Activated CD8-positive, alpha-beta memory T cell treated with anti-CD3 and anti-CD28 coated beads, Interleukin-2, amount 50 U/mL, for 48 hours (primary cell): ENCODE data around the gene GLOD4.
A peak's percentile ranks its signal among the peaks of the same experiment; 100 is the strongest.
"Not testable (repeated sequence)": the region's sequence is repeated elsewhere in the genome, so short reads cannot be mapped to it uniquely, and the experiment has no call there.

Source experiments
- DNase-seq: peaks from one replicate; pipeline ENCODE4 v3.0.0-alpha.2; 2020

Gene GLOD4

DNA sequence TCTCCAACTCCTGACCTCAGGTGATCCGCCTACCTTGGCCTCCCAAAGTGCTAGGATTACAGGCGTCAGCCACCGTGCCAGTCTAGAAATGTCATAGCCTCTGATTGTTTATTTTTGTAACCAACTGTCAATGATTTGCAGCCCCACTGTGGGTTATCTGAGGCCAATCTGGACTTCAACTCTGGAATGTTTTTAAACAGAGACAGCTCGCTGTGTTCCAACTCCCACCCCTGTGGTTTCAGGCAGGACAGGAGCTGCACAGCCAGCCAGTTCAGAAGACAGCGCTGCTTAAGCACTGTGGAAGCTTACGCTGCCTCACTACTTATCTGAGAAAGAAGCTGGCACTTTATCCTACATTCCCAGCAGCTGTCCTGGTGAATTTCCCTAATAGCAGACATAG is 19.6 kb upstream of the GLOD4 start:
- no peak for DNase-seq

DNA sequence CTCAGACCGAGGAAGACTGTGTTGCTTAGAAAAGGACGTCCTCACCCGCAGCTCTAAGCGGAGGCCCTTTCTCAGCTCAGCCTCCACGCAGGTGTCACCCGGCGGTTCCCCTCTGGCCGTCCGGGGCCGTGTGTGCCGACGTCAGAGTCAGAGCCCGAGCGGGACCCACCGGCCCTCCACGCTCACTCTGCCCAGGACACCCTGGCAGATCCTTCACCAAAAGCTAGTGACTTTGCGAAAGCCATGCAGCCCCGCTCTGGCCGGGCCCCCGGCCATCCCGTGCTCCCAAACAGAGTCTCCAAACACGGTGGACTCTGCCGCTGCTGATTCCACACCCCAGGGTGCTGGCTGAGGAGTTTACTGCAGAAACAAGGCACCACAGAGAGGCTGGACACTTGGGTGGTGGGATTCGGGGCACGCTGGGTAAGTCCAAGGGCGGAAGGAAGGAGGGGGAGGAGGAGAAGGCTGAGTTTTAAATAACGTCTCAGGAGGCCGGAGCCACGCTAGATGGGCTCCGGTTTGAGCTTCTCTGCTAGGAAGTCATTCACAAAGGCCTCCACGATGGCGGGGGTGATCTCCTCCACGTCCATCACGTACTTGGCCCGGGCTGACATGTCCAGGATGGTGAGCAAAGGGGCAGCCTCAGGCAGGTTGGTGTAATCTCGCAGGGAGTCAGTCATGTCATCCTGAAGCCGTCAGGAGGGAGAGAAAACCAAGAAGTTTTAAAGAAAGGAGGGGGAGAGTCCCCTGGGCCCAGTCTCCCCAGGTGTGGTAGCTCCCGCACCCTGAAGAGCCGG is 18.6 kb upstream of the GLOD4 start:
- DNase-seq, result no peak

DNA sequence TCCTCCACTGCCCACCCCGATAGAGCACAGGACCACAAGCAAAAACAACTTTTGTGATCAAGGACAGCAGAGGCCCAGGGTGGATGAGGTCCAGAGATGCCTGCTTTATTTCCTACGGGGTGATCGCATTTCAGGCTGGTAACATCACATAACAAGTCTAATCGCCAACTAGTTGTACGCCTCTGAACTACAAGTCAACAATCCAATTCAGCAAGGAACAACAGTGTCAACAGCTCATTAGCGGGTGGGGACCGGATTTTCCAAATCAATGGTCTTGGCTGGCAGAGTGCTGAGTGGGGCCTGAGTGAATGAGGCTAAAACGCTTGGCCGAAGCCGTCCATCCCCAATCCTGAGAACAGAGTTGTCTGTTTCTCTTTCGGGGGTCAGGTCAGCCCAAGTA is 17.2 kb upstream of the GLOD4 start:
- DNase-seq, result no peak

DNA sequence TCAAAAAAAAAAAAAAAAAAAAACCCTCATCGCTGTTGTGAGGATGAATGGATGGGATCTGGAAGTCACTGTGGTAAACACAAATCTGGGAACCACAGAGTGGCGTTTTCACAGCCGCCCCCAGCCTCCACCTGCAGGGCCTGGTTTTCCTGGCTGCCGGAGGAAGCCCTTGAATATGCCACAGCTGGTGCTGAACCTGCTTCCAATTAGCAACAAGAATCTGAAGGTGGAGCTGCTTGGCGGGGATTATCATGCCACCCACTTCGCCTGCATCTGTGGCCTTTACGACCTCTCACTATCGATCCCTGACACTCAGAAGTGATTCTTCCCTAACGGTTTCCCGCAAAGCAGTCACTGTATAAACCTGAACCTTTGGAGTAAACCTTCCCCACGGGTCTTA is 16.2 kb upstream of the GLOD4 start:
- no peak for DNase-seq

DNA sequence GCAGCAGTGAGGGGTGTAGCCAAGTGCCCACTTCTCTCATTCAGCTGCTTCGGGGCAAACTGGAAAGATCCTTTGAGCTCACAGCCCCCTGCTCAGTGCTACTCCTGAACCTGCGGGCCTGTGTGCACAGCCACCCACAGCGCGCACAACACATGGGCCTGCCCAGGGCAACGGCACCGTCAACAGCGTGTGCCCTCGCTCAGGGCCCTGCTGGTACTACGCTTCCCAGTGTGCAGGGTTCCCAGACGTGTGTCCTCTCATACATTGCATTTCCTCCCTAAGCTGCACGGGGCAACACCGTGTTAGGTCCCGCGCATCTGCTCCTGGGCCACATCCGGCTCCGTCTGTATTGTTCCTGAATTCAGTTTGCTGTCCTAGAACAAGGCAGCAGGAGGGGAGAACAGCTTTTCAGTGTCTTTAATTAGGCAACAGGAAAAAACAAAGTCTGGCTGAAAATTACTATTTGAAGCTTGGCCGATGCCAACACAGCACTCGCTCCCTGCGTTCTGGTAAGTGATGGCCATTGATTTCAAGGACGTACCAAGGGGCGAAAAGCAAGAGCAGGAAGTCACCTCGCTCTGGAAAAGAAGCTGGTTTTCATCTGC is 15.3 kb upstream of the GLOD4 start:
- DNase-seq, result no peak

DNA sequence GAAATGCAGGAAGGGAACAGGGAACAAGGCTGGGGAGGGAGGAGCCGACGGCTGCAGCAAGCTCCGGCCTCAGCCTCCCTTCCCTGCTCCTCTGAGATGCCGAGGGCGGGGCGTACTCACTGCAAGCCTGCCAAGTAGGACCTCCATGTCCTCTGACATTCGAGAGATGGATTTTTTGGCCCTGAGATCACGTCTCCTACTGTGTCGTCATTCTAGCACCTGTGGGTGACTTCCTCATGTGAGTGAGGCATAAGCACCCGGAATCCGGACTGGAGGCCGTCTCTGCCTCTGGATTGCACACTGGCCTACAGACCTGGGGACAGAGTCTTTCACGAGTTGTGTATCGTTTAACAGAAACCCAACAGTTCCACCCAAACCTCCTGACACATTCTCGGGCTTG is 14.5 kb upstream of the GLOD4 start:
- no peak for DNase-seq

DNA sequence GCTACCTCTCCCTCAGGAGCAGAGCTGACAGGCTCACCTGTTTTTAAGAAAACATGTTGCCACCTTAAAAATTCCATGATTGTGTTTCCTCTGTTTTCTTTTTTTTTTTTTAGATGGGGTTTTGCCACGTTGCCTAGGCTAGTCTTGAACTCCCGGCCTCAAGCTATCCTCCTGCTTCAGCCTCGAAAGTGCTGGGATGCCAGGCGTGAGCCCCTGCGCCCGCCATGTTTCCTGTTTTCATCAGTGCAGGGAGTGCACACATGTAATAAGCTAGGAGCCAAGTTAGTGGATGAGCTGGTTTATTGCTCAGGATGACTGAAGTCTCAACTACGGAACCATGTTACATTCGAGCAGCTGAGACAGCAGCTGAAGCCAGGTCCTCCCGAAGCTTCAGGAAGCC is 13.6 kb upstream of the GLOD4 start:
- no peak for DNase-seq

DNA sequence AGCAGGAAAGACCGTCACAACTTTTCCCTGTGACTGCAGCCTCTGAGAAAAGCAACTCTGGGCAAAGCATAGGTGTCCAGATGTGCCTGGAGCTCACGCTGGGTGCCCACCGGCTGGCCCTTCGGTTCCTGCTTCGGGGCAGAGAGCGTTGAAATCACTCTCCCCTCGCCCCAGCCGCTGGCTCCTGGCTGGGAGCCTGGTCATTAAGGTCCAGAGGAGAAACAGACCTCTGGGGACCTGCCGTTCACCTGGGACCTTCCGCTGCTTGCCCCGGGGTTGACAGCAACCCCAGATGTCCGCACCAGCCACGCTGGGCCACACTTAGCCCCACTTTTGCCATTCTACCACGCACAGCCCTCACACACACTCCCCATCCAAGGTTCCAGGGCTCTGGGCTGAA is 13.2 kb upstream of the GLOD4 start:
- DNase-seq, result no peak

DNA sequence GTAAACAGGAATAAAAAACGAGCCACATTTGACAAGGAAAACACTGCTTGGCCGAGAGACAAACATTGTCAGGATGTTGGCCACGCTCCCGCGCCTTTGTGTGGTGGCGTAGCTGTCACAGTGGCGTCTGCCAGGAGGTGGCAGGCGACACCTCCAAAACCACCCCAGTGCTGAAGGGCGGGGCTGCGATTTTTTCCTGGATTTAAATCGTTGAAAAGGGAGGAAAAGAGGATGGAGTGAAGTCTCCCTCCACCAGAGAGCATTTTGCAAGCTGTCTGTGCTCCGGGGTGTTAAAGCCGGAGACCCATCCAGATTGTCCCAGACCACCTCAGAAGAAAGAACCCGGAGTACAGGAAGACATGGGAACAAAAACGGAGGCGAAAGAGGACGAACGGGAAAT is 12.8 kb upstream of the GLOD4 start:
- DNase-seq, result peak; percentile 68

DNA sequence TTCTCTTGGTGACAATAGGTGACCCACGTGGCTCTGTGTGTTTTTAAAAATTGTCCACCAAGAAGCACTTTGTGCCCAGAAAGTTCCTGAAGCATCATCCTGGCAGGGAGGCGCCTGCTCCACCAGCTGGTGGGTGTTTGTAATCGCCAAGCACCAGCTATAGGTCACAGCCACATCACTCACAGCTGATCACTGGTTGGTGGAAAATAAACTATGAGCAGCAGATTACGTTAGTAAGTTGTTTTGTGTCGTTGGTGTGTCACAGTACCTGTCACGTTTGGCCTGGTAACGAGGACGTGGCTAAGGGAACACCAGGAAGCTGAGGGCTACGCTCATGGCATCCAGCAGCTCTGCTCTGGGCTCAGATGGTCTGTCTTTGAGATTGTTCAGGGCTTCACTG is 10.2 kb upstream of the GLOD4 start:
- no peak for DNase-seq

DNA sequence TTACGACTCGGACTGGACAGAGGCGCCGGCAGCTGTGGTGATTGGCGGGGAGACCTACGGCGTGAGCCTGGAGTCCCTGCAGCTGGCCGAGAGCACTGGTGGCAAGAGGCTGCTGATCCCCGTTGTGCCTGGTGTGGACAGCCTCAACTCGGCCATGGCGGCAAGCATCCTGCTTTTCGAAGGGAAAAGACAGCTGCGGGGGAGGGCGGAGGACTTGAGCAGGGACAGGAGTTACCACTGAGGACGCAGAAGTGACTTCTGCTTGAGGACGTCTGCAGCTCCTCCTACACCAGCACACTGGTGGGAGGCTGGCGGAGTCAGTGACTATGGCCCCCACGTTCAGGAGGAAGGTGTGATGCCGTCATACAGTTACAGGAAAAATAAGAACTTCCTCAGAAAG is 9.7 kb upstream of the GLOD4 start:
- DNase-seq, result no peak

DNA sequence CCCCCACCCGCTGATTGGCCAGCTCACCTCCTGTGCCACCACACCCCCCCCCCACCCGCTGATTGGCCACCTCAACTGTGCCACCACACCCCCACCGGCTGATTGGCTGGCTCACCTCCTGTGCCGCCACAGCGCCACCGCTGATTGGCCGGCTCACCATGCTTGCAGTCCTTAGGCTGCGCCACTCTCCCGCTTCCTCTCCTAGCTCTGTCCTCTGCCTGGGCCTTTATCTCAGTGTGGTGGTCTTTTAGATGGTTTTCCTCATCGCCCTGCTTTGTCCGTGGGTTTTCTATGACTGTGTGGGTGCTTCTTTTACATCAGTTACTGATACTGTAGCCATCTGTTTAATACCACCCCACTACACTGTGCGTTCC is 8.8 kb upstream of the GLOD4 start:
- DNase-seq, result not testable (repeated sequence)

DNA sequence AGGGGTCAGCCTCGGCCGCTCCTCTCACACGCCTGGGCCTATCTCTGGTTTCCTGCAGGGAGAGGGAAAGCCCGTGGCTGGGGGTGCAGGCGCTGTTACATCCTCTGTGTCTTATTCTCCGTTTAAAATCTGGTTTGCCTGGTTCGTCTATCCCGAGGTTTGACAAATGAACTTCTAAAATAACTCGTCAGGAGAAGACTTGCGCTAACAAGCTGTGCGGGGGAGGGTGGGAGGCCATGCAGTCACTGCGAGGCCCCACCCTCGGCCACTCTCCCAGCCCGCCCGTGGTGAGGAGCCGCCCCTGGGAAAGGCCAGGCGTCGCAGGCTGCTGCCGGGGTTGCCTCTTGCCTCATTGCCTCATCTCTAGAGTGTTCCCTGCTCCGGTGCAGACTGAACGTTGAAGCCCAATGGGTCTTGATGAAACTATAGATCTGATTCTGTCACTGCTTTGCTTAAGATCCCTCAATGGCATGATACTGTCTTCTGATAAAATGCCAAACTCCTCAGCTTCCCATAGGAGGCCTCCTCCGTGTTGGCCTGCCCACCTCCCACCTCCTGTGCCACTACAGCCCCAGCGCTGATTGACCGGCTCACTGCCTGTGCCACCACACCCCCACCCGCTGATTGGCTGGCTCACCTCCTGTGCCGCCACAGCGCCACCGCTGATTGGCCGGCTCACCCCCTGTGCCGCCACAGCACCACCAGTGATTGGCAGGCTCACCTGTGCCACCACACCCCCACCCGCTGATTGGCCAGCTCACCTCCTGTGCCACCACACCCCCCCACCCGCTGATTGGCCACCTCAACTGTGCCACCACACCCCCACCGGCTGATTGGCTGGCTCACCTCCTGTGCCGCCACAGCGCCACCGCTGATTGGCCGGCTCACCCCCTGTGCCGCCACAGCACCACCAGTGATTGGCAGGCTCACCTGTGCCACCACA is 8.1 kb upstream of the GLOD4 start:
- not testable (repeated sequence) for DNase-seq

DNA sequence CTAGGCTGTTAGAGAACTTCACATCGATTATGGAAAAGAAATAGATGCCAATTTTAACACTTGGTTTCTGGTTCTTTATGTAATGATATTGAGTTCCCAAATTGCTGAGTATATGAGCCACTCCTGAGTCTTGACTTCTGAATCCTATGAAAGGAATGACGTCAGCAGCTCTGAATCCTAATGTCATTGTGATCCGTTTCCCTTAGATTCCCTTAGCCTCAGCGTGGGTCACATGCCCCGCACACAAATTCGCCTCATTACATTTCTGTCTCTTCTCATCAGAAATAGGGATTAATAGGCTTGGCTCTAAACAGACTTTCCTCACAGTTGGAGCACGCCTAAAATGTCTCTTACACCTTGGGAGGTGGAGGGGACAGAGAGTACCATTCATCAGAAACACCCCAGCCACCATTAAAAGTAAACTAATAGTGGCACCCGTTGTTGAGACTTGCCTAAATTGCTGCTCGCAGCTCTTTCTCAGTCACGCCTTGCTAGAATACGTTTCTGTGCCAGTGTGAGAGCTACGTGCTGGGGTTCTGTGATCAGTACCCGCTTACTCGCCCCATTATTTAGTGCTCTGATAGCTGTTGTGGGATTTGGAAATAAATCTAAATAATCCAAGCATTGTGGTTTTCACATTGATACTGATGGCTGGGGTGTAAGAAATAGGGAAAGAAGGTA is 7.2 kb upstream of the GLOD4 start:
- DNase-seq, result no peak

DNA sequence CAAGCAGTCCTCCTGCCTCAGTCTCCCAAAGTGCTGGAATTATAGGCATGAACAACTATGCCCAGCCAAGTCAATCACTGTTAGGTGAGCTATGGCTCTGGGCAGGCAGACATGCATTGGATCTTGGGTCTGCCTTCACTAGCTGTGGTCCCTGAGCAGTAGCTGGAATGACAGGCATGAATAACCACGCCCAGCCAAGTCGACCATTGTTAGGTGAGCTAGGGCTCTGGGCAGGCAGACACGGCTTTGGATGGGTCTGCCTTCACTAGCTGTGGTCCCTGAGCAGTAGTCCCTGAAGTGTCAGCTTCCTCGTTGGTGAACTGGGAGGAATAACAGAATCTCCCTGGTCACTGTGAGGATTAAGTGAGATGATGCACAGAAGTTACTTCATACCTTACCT is 6.5 kb upstream of the GLOD4 start:
- no peak for DNase-seq

DNA sequence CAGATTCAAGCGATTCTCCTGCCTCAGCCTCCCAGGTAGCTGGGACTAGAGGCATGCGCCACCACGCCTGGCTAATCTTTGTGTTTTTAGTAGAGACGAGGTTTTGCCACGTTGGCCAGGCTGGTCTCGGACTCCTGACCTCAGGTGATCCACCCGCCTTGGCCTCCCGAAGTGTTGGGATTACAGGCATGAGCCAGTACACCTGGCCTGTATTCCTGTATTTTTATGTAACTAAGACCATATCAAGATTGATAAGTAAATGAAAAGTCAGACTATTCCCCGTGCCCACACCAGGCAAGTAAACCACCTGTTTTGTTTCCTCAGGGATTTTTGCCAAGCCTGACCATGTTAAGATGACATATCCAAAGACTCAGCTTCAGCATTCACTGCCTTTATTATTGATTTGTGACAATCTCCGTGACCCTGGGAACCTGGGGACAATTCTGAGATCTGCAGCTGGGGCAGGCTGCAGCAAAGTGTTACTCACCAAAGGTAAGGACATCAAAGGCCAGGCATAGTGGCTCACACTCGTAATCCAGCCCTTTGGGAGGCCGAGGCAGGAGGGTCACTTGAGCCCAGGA is 5.7 kb upstream of the GLOD4 start:
- DNase-seq, result no peak

DNA sequence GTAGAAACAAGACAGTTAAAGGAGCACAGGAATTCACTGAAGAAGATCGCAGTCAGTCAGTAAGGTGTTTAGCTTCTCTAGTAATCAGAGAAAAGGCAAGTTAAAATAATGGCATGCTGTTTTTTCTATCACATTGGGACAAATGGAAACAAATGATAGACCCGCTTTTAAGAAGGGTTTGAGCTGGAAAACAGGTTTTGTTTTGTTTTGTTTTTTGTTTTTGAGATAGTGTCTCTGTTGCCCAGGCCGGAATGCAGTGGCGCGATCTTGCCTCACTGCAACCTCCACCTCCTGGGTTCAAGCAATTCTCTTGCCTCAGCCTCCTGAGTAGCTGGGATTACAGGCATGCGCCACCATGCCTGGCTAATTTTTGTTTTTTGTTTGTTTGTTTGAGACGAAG is 3.8 kb upstream of the GLOD4 start:
- DNase-seq, result not testable (repeated sequence)

DNA sequence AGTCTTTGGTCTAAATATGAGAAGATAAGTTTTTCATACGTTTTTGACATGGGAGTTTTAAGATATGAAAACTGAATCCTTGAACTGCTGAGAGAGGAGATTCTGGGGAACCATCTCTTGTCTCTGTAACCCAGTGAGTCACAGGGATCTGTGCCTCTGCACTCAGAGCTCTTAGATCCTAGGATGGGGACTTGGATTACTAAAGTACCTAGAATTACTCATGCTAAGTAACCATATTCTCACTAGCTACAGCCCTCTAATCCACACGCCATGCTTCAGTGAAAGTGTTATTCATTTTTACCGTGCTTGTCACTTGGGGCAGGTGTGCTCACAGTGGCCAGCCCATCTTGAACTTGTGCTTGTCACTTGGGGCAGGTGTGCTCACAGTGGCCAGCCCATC is 2.1 kb upstream of the GLOD4 start:
- no peak for DNase-seq

DNA sequence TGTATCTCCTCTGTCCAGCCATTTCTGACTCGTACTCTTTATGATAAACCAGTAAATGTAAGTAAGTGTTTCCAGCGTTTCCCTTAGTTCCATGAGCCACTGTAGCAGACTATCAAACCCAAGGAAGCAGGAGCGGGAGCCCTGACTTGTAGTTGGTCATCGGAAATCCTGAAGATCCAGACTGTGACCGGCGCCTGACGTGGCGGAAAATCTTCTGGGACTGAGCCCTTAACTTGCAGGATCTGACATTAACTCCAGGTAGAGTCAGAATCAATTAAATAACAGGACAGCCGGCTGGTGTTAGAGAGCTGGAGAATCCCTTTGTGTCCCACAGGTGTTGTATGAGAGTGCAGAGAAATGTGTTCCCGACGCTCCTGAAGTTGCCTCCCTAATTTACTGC is 4.0 kb downstream of the GLOD4 start:
- DNase-seq, result no peak

DNA sequence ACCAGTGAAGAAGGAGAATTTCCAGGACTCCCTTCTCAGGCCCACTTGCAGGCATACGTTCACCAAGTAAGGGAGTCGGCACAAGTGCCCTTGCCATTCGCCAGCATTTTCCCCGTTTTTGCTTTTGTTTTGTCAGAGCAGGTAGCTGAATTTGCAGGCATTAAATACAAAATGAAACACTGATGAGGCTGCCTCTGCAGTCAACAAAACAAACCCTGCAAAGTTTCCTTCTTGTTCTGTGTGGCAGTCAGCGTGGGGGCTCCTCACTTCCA is 7.8 kb downstream of the GLOD4 start:
- no peak for DNase-seq

DNA sequence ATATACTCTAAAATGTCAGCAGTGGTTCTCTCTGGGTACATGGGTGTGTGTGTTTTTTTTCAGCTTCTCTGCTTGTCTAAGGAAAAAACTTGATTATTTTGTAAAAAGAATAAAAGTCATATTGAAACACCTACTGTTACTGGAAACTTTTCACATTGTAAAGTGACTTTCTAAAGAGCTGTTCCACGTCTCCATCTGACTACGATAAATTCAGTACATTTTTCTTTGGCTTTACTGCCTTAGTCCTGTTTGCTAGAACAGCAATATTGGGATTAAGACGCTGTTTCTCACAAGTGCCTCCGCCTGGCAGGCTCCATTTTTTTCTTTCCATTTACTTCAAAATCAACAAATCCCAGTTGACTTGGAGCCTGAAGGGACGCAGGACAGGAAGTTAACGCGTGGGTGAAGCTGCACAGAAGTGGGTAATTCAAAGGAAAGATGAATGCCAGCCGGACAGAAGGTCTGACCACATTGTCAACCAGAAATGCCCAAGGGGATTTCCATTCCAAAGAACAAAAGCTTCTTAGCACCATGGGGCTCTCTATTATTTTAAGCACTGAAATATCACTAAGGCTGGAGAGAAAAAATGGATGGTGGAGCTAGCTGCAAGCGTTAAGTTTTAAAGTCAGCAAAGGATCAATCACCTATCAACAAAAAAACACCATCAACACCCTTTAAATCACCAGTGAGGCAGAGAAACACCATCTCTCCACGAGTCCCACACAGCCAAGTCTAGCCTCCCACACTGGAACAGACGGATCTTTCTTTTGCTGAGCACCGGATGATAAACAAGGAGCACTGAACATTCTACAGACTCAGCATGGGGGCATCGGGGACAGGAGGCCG is 8.4 kb downstream of the GLOD4 start:
- DNase-seq, result no peak

DNA sequence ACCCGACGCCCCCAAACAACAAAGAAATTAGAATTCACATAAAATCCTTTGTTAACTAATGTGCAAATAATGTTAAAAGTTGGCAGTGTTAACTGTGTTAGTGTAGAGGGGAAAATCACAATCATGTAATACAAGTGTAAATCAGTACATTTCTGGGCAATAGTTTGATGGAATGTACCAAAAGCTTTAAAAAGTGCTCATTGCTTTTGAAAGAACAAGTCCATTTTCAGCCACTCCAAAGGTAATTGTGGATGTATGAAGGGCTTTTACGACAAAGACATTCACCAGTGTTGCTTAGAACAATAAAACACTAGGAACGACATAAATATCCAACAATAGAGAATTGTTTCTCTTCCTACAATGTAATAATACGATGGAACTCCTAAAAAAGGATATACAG is 9.1 kb downstream of the GLOD4 start:
- no peak for DNase-seq
